ENCODE measurements around the gene SLC34A3.

Gene SLC34A3

DNA sequence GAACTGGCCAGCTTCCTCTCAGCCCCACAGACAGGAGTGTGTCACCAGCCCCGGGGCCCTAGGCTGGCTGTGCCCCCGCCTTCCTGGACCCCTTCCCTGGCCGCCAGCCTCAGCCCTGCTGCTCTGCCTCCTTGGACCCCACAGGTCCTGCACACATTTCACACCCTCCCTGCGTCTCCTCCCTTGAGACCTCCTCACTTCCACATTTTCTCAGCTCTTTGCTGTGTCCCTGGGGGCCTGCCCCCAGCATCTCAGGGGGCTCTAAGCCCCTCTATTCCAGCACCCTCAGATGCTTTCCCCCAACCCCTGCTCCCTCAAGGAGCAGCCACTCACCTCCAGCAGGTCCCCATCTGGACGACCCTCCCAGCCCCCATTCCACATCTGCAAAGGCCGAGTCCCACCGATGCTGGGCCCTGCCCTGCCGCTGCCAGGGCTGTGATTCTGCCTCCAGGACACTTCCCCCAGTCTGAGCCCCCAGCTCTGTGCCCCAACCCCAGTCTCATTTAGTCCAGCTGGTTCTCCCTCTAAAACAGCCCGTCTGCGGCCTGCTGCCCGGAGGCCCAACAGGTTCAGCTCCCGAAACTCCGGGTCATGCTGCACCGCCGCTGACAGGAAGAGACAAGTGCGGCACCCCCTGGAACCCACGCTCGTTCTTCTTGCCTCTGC, 4.2 kb downstream of the SLC34A3 start:
- 0 out of 2 replicates have a peak, but pooled peaks cover 2% of the 10 kb centered on the region for H3K27me3 ChIP-seq (ENCODE audit: low read depth, low read length)
- peak overlapping the region; percentile 34 for H3K27ac ChIP-seq (ENCODE audit: low read length)
- H3K4me2 ChIP-seq (ENCODE audit: low read length) = peak overlapping the region; percentile 96
- peaks cover 24% of the 10 kb centered on the region for H3K79me2 ChIP-seq (ENCODE audit: low read length)
- peak overlapping the region; percentile 82 for H3K4me3 ChIP-seq (ENCODE audit: low read length)
- TF ChIP-seq, protein P1, sequence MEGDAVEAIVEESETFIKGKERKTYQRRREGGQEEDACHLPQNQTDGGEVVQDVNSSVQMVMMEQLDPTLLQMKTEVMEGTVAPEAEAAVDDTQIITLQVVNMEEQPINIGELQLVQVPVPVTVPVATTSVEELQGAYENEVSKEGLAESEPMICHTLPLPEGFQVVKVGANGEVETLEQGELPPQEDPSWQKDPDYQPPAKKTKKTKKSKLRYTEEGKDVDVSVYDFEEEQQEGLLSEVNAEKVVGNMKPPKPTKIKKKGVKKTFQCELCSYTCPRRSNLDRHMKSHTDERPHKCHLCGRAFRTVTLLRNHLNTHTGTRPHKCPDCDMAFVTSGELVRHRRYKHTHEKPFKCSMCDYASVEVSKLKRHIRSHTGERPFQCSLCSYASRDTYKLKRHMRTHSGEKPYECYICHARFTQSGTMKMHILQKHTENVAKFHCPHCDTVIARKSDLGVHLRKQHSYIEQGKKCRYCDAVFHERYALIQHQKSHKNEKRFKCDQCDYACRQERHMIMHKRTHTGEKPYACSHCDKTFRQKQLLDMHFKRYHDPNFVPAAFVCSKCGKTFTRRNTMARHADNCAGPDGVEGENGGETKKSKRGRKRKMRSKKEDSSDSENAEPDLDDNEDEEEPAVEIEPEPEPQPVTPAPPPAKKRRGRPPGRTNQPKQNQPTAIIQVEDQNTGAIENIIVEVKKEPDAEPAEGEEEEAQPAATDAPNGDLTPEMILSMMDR (IDR thresholded peaks at IDR 0.05; ENCODE audit: low read depth, low read length) = no peak
- no peak for TF ChIP-seq EZH2phosphoT487 (IDR thresholded peaks at IDR 0.05; ENCODE audit: low read depth)
- H3K9me3 ChIP-seq (ENCODE audit: insufficient read depth, low read length) = no peaks in the 10 kb centered on the region
- peak overlapping the region; percentile 63 for H3K9ac ChIP-seq (ENCODE audit: low read length)
- H3K4me1 ChIP-seq (ENCODE audit: low read length) = peaks cover 42% of the 10 kb centered on the region
- no peak overlapping the region for H2AFZ ChIP-seq (ENCODE audit: low read depth, low read length)
- H4K20me1 ChIP-seq (ENCODE audit: insufficient read depth, low read length) = no peaks in the 10 kb centered on the region
- no peaks in the 10 kb centered on the region for H3K36me3 ChIP-seq (replicated peaks; ENCODE audit: low read depth, low read length)

DNA sequence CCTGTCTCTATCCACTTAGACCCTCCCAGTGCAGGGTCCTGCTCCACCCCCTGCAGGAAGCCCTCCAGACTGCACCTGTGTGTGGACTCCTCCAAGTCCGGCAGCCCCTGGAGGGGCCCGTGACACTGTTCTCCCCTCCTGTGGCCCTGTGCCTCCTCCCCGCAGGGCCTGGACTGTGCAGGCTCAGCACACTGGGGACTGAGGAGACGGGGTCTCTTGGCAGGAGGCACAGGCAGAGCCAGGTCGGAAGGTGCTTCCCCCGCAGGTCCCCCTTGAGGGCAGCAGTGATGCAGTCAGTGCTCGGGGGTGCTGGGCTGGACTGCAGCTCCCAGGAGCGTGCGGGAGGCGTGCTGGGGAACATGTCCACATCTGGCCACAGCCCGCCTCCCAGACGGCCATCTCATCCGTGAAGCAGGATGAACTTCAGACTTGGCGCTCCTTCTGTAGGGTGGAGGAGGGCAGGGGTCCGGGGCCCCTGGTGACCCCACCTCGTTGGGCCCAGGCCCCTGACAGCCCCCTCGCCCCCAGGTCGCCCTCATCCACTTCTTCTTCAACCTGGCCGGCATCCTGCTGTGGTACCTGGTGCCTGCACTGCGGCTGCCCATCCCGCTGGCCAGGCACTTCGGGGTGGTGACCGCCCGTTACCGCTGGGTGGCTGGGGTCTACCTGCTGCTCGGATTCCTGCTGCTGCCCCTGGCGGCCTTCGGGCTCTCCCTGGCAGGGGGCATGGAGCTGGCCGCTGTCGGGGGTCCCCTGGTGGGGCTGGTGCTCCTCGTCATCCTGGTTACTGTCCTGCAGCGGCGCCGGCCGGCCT, 4.9 kb downstream of the SLC34A3 start:
- Histone ChIP-seq H3K27me3 (ENCODE audit: low read depth, low read length) (0 out of 2 replicates have a peak, but pooled peaks cover 2% of the 10 kb centered on the region), H3K4me3 (ENCODE audit: low read length) (peak overlapping the region; percentile 82), H3K9me3 (ENCODE audit: insufficient read depth, low read length) (no peaks in the 10 kb centered on the region), H3K4me2 (ENCODE audit: low read length) (peak overlapping the region; percentile 96), H4K20me1 (ENCODE audit: insufficient read depth, low read length) (no peaks in the 10 kb centered on the region), H3K36me3 (replicated peaks; ENCODE audit: low read depth, low read length) (no peaks in the 10 kb centered on the region), H3K79me2 (ENCODE audit: low read length) (peaks cover 27% of the 10 kb centered on the region), H3K4me1 (ENCODE audit: low read length) (peaks cover 42% of the 10 kb centered on the region), H3K9ac (ENCODE audit: low read length) (peak overlapping the region; percentile 63), H3K27ac (ENCODE audit: low read length) (peak overlapping the region; percentile 34), H2AFZ (ENCODE audit: low read depth, low read length) (no peak overlapping the region)
- TF ChIP-seq, protein P1 (IDR thresholded peaks at IDR 0.05; ENCODE audit: low read depth, low read length) = peak; percentile 18
- no peak for TF ChIP-seq EZH2phosphoT487 (IDR thresholded peaks at IDR 0.05; ENCODE audit: low read depth)

DNA sequence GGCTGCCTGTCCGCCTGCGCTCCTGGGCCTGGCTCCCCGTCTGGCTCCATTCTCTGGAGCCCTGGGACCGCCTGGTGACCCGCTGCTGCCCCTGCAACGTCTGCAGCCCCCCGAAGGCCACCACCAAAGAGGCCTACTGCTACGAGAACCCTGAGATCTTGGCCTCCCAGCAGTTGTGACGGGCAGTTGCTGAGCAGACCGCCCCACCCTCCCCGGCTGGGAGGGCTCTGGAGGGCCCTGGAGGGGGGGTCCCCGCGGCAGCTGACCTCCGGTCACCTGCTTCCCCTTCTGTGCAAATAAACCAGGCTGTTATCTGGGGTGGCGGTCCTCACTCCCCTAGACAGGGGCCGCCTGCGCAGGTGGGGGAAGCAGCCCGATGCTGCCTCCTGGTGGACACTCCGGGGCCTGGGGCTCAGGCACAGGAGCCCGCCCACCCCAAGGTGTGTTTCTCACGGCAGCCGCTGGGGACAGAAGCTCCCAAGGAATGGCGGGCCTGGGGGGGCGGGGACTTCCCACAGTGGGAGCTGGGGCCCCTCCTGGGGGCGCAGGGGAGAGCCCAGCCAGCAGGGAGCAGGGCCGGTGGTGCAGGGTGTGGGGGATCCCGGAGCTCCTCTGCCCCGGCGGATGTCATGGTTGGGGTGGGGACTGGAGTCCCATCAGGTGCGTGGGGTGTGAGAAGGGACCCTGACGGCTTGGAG, 5.7 kb downstream of the SLC34A3 start:
- no peak overlapping the region for H2AFZ ChIP-seq (ENCODE audit: low read depth, low read length)
- peak overlapping the region; percentile 34 for H3K27ac ChIP-seq (ENCODE audit: low read length)
- H3K9me3 ChIP-seq (ENCODE audit: insufficient read depth, low read length) = no peaks in the 10 kb centered on the region
- H3K36me3 ChIP-seq (replicated peaks; ENCODE audit: low read depth, low read length) = no peaks in the 10 kb centered on the region
- 0 out of 2 replicates have a peak, but pooled peaks cover 2% of the 10 kb centered on the region for H3K27me3 ChIP-seq (ENCODE audit: low read depth, low read length)
- H3K4me2 ChIP-seq (ENCODE audit: low read length) = peak overlapping the region; percentile 96
- H3K4me1 ChIP-seq (ENCODE audit: low read length) = peaks cover 42% of the 10 kb centered on the region
- no peaks in the 10 kb centered on the region for H4K20me1 ChIP-seq (ENCODE audit: insufficient read depth, low read length)
- peak overlapping the region; percentile 82 for H3K4me3 ChIP-seq (ENCODE audit: low read length)
- TF ChIP-seq, protein P1 (IDR thresholded peaks at IDR 0.05; ENCODE audit: low read depth, low read length) = peak; percentile 93
- TF ChIP-seq EZH2phosphoT487 (IDR thresholded peaks at IDR 0.05; ENCODE audit: low read depth) = no peak
- H3K79me2 ChIP-seq (ENCODE audit: low read length) = peaks cover 30% of the 10 kb centered on the region
- peak overlapping the region; percentile 63 for H3K9ac ChIP-seq (ENCODE audit: low read length)

All from OCI-LY3 (cell line).